ENCODE measurements around the gene ZNF471.

Gene ZNF471

GRCh38 chr19:56577719-56578602, 70.3 kb downstream of the ZNF471 start:
- no peak for DNase-seq
